ENCODE measurements around the gene ARID1B.
"Not testable (repeated sequence)": the region's sequence is repeated elsewhere in the genome, so short reads cannot be mapped to it uniquely, and the experiment has no call there.

Gene ARID1B

DNA sequence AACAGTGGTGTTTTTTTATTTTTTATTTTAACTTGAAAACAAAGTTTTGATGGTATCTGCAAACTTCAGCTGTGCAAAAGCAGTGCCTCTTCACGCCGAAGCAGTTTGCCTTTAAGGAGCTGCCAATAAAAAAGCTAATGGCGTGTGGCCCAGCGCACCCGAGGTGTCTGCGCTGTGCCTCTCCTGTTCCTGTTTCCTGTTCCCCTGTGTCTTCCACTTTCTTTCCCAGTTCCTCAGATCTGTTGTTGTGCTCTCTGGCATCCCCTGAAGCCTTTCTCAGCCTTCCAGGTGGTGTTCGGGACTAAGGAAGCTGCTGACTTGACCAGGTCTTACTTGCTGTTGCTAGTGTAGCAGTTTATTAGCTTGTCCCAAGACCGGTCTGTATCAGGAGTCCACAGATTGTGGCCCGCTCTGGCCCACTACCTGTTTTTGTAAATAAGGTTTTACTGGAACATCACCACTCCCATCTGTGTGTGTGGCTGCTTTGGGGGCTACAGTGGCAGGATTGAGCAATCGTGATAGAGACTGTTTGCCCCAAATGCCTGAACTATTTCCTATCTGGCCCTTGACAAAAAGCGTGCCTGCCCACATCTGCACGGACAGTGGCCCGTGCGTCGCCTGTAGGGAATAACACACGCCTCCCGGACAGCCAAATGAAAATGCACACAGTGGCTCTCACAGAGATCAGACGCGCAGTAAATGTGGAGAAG is 367.8 kb downstream of the ARID1B start:
- TF ChIP-seq, protein P1, sequence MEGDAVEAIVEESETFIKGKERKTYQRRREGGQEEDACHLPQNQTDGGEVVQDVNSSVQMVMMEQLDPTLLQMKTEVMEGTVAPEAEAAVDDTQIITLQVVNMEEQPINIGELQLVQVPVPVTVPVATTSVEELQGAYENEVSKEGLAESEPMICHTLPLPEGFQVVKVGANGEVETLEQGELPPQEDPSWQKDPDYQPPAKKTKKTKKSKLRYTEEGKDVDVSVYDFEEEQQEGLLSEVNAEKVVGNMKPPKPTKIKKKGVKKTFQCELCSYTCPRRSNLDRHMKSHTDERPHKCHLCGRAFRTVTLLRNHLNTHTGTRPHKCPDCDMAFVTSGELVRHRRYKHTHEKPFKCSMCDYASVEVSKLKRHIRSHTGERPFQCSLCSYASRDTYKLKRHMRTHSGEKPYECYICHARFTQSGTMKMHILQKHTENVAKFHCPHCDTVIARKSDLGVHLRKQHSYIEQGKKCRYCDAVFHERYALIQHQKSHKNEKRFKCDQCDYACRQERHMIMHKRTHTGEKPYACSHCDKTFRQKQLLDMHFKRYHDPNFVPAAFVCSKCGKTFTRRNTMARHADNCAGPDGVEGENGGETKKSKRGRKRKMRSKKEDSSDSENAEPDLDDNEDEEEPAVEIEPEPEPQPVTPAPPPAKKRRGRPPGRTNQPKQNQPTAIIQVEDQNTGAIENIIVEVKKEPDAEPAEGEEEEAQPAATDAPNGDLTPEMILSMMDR (IDR thresholded peaks at IDR 0.05; ENCODE audit: low read depth, low read length) = no peak
- no peak overlapping the region for H3K4me3 ChIP-seq (ENCODE audit: low read depth, low read length)

DNA sequence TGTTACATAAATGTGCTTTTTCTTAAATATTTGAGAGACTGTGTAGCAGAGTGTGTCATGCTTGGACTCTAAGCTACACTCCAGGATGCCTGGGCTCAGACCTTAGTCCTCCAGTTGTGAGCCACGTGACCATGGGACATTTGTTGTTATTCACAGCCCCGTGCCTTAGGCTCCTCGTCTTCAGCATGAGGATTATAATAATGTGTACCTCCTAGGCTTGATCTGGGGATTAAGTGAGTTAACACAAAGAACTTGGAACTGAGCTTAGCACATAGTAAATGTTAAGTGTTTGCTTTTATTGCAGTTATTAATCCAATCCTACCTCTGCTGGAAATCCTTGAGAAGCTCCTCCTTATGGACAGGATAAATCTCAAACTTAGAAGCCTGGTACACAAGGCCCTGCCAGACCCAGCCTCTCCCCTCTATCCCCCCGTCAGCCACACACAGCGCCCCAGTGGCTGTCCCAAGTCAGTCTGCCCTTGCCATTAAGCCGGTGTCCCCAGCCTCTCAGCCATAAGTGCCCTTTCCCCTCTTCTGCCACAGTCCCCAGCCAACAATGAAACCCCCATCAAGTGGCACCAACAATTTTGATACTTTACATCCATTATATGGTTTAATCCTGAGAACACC is 368.6 kb downstream of the ARID1B start:
- Histone ChIP-seq H3K4me1 (peaks cover 50% of the 10 kb centered on the region), H3K27me3 (no peaks in the 10 kb centered on the region), H3K9me3 (no peaks in the 10 kb centered on the region), H3K4me3 (ENCODE audit: low read depth, low read length) (no peak overlapping the region), H3K36me3 (peaks cover 17% of the 10 kb centered on the region)
- DNase-seq = no peak
- TF ChIP-seq, protein P1 (IDR thresholded peaks at IDR 0.05; ENCODE audit: low read depth, low read length) = no peak

More for the DNA sequence above, 367.8 kb downstream of the ARID1B start:
- Histone ChIP-seq H3K9me3 (no peaks in the 10 kb centered on the region), H3K4me1 (peaks cover 45% of the 10 kb centered on the region), H3K36me3 (peaks cover 16% of the 10 kb centered on the region), H3K27me3 (no peaks in the 10 kb centered on the region)
- no peak for DNase-seq

GRCh38 chr6:157147054-157148026 is 370.2 kb downstream of the ARID1B start:
- peaks cover 64% of the 10 kb centered on the region for H3K4me1 ChIP-seq
- not testable (repeated sequence) for H3K27me3 ChIP-seq; H3K4me3 ChIP-seq (ENCODE audit: low read depth, low read length); H3K9me3 ChIP-seq; DNase-seq
- H3K36me3 ChIP-seq = peaks cover 16% of the 10 kb centered on the region

DNA sequence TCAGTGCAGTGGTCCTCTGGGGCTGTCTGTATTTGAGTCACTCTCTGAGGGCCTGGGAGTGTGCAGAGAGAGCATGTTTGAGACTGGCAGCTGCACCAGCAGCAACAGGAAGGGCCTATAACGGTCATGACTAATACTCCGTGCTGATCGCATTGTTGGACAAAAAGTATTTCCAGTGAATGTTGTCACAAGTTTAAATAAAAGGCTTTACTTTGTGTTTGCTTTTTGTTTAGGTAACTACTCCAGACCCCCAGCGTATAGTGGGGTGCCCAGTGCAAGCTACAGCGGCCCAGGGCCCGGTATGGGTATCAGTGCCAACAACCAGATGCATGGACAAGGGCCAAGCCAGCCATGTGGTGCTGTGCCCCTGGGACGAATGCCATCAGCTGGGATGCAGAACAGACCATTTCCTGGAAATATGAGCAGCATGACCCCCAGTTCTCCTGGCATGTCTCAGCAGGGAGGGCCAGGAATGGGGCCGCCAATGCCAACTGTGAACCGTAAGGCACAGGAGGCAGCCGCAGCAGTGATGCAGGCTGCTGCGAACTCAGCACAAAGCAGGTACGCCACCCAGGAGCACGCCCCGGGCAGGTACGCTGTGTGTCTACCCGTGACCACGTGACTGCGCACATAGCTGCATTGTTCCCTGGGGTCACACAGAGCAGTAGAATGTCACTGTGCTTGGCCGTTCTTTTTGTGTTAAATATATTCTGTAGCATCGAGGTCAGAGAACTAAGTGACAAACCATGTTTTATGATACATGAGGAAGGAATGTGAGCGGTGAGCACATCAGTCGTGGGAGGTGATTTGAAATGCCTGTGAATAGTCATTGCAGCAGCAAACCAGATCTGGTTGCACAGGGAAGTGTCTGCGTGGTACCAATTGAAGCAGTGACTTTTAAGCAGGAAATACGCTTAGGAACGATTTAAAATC is 371.5 kb downstream of the ARID1B start:
- TF ChIP-seq, protein P1 (IDR thresholded peaks at IDR 0.05; ENCODE audit: low read depth, low read length) = no peak
- no peaks in the 10 kb centered on the region for H3K27me3 ChIP-seq
- peak overlapping the region; percentile 9; the same call in 1 of the 2 replicates for H3K4me3 ChIP-seq (ENCODE audit: low read depth, low read length)
- no peaks in the 10 kb centered on the region for H3K9me3 ChIP-seq
- peaks cover 58% of the 10 kb centered on the region for H3K4me1 ChIP-seq
- peaks cover 16% of the 10 kb centered on the region for H3K36me3 ChIP-seq
- DNase-seq = peak; percentile 89

DNA sequence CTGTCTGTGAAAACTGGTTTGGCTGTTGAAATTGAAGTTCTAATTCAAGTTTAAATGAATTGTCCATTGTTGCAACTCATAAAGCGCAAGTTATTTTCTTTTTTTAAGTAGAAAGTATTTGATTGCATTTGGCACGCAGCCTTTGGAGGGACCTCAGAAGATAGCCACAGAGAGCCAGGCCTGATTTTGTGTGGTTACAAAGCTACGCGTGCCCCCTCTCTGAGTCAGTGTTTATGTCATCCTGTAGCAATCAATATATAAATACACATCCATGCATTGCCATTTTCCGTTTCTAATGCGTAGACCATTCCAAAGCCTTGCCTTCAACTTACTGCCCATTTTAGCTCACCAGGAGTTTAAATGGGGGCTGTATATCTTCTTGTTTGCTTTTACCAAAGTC is 372.9 kb downstream of the ARID1B start:
- H3K4me1 ChIP-seq = peaks cover 46% of the 10 kb centered on the region

More for the DNA sequence above, 372.9 kb downstream of the ARID1B start:
- H3K4me3 ChIP-seq (ENCODE audit: low read depth, low read length) = no peak overlapping the region
- TF ChIP-seq, protein P1 (IDR thresholded peaks at IDR 0.05; ENCODE audit: low read depth, low read length) = no peak
- no peak for DNase-seq
- peaks cover 19% of the 10 kb centered on the region for H3K36me3 ChIP-seq
- no peaks in the 10 kb centered on the region for H3K9me3 ChIP-seq
- H3K27me3 ChIP-seq = no peaks in the 10 kb centered on the region
